ENCODE data around the gene PI4KA.

PI4KA gene

DNA sequence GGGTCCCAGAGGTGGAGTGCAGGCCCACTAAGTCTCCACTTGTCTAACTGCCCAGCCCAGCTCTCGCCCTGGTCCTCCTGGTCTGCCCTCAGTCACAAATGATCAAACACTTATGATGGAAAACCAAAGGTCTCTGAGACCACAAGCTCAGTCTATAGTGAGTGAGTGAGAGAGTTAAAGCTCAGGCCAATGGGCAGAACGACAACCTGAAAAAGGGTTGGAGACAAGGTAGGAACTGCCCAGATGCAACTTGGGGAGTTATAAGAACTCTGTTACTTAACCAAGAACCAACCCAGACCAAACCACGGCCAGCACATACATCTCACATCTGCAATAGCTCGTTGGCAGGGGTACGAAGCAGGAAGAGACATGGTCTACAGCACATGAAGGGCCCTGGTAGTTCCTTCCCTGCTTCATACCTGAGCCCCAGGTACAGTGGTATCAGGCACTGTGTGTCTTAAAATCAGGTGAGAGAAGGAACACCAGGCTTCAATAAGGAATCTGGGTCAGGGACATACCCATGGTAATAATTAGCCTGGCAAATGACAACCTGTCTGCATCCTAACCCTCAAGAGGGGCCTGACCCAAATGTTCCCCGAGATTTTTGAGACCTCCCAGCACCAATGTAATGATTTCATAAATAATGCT is 48.9 kb downstream of the PI4KA start:
- TF ChIP-seq, protein P1, sequence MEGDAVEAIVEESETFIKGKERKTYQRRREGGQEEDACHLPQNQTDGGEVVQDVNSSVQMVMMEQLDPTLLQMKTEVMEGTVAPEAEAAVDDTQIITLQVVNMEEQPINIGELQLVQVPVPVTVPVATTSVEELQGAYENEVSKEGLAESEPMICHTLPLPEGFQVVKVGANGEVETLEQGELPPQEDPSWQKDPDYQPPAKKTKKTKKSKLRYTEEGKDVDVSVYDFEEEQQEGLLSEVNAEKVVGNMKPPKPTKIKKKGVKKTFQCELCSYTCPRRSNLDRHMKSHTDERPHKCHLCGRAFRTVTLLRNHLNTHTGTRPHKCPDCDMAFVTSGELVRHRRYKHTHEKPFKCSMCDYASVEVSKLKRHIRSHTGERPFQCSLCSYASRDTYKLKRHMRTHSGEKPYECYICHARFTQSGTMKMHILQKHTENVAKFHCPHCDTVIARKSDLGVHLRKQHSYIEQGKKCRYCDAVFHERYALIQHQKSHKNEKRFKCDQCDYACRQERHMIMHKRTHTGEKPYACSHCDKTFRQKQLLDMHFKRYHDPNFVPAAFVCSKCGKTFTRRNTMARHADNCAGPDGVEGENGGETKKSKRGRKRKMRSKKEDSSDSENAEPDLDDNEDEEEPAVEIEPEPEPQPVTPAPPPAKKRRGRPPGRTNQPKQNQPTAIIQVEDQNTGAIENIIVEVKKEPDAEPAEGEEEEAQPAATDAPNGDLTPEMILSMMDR (IDR thresholded peaks at IDR 0.05) = no peak
- TF ChIP-seq ZFX (IDR thresholded peaks at IDR 0.05; ENCODE audit: borderline replicate concordance) = no peak
- H3K27ac ChIP-seq = no peak overlapping the region

DNA sequence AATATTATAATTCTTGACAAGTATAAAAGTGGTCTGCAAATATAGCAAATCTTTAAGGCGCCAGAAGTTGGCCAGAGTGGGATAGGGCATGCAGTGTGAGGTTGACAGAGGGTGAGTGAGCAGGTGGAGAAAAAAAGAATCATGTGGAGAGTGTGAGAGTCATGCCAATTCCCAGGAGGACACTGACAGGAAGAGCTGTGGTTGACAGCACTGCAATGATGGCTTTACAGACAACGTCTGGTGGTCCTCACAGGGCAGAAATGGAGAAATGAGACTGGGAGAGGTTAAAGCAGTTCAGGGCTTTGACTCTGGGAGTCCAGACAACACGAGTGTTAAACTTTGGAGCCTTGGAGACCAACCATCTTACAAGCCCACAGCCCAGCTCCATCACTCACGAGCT is 49.8 kb downstream of the PI4KA start:
- TF ChIP-seq, protein P1 (IDR thresholded peaks at IDR 0.05) = no peak
- no peak for TF ChIP-seq ZFX (IDR thresholded peaks at IDR 0.05; ENCODE audit: borderline replicate concordance)
- H3K27ac ChIP-seq = no peak overlapping the region

DNA sequence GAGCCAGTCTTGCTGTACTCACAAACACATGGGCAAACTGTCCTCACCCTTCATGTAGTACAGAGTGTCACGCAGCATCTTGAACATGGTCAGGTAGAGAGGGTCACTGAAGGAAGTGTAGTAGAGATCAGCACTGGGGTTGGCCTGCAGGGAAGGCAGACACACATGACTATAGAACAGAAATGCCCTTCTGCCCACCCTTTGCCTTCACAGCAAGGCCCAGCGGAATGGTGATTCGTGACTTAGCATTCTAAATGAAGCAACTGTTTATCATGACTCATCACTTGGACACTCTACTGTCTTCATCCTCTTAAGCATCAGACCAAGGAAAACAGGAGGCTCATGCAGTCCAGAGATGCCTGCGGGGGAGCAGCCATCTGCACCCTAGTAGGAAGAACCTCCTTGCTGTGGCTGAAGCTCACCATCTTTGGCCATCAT is 51.3 kb downstream of the PI4KA start:
- TF ChIP-seq, protein P1 (IDR thresholded peaks at IDR 0.05) = no peak
- no peak for TF ChIP-seq ZFX (IDR thresholded peaks at IDR 0.05; ENCODE audit: borderline replicate concordance)
- no peak overlapping the region for H3K27ac ChIP-seq

- TF ChIP-seq, protein P1 (IDR thresholded peaks at IDR 0.05) = no peak
- H3K27ac ChIP-seq = no peak overlapping the region
Measured at GRCh38 chr22:20805972-20806471, 52.6 kb downstream of the PI4KA start.

GRCh38 chr22:20804650-20805049 is 54.0 kb downstream of the PI4KA start:
- no peak for TF ChIP-seq ZFX (IDR thresholded peaks at IDR 0.05; ENCODE audit: borderline replicate concordance)
- TF ChIP-seq, protein P1 (IDR thresholded peaks at IDR 0.05) = no peak
- no peak overlapping the region for H3K27ac ChIP-seq

GRCh38 chr22:20803696-20804324 is 54.8 kb downstream of the PI4KA start:
- no peak for TF ChIP-seq ZFX (IDR thresholded peaks at IDR 0.05; ENCODE audit: borderline replicate concordance)
- TF ChIP-seq, protein P1 (IDR thresholded peaks at IDR 0.05) = peak; percentile 53
- no peak overlapping the region for H3K27ac ChIP-seq

DNA sequence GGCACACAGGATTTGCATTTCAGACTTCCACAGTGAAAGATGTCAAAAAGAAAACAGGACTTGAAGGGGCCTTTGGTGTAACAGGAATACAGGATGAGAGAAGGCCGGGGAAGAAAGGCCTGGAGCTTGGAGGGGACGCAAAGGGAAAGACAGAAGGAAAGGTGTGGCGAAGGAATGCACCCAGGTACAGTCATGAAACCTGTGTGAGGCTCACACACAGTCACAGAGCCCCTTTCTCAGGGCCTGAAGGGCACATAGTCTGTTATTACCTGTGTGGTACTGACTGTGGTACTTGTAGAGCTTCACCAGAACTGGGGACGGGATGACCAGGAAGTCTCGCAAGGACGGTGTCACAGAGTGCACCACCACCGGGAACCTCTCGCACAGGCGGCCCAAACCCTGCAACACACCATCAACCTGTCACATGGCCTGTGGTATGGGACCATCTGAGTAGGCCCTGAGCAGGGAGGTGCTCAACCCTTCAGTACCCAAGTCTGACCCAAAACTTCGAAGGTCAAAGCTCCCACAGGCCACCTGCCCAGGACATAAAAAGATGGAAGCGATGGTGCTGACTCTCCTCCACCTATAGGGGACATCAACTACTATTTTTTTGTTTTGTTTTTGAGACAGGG is 55.6 kb downstream of the PI4KA start:
- H3K27ac ChIP-seq = no peak overlapping the region
- TF ChIP-seq ZFX (IDR thresholded peaks at IDR 0.05; ENCODE audit: borderline replicate concordance) = no peak
- TF ChIP-seq, protein P1 (IDR thresholded peaks at IDR 0.05) = no peak
